Natural killer cell (primary cell): ENCODE data around the gene SOX6. TPM values are rescaled to one million over a fixed set of nuclear protein-coding genes. Genes with fewer than 3 reads are reported as not detected.

Experiments used
- ATAC-seq, 3 donors: fragments of 150-1000 bp in 2 of 3; fragments of 200-7000 bp in 1 of 3; cut with Tn5 transposase; 1 replicate in 1 of 3; 2 replicates in 2 of 3; pipeline ENCODE4 v1.10.0; 2021; ENCODE audit warnings: mild to moderate bottlenecking in 2 of 3, moderate library complexity in 2 of 3
- DNase-seq, 2 donors: peaks; one replicate each; pipeline versions ENCODE4 v3.0.0 to v3.0.0-alpha.2; 2013 to 2021; ENCODE audit warnings: mixed read lengths in 1 of 2
- H3K27ac ChIP-seq: one replicate; pipeline ENCODE4 v1.5.1; 2013; ENCODE audit warnings: mild to moderate bottlenecking, low read length
- H3K27me3 ChIP-seq: one replicate; pipeline ENCODE4 v1.6.1; 2013; ENCODE audit warnings: low read length; ENCODE audit not compliant: control insufficient read depth, insufficient read depth
- H3K36me3 ChIP-seq: one replicate; pipeline ENCODE4 v1.6.1; 2013; ENCODE audit warnings: low read length; ENCODE audit not compliant: control insufficient read depth, insufficient read depth
- H3K4me1 ChIP-seq: one replicate; pipeline ENCODE4 v1.6.1; 2013; ENCODE audit warnings: low read length; ENCODE audit not compliant: control insufficient read depth, insufficient read depth
- H3K4me3 ChIP-seq: one replicate; pipeline ENCODE4 v1.5.1; 2013; ENCODE audit warnings: low read length
- H3K9me3 ChIP-seq: one replicate; pipeline ENCODE4 v1.6.1; 2013; ENCODE audit warnings: low read length; ENCODE audit not compliant: control insufficient read depth, insufficient read depth
- H3K27ac Mint-ChIP-seq, 2 donors: one replicate each; pipeline ENCODE4 v1.8.0; 2022; ENCODE audit warnings: mild to moderate bottlenecking in 2 of 2, mixed read lengths in 2 of 2, moderate library complexity in 1 of 2
- H3K27me3 Mint-ChIP-seq, 2 donors: one replicate each; pipeline ENCODE4 v1.8.0; 2022; ENCODE audit warnings: low read depth in 2 of 2, mixed read lengths in 2 of 2
- H3K36me3 Mint-ChIP-seq: one replicate; pipeline ENCODE4 v1.8.0; 2022; ENCODE audit warnings: mixed read lengths
- H3K4me1 Mint-ChIP-seq, 2 donors: one replicate each; pipeline ENCODE4 v1.8.0; 2022; ENCODE audit warnings: mixed read lengths in 2 of 2
- H3K4me3 Mint-ChIP-seq: one replicate; pipeline ENCODE4 v1.8.0; 2022; ENCODE audit warnings: mild to moderate bottlenecking, moderate library complexity, mixed read lengths
- H3K9me3 Mint-ChIP-seq, 2 donors: one replicate each; pipeline ENCODE4 v1.8.0; 2022; ENCODE audit warnings: mixed read lengths in 2 of 2
- WGBS: methylation state at CpG from one replicate; pipeline ENCODE4 v1.1.7; 2013; ENCODE audit warnings: missing lambda C conversion rate; ENCODE audit not compliant: insufficient coverage; 5-methylcytosine and 5-hydroxymethylcytosine counted together
- intact Hi-C: fragments of 100-400 bp; cut with micrococcal nuclease; formaldehyde crosslinking; loops from one replicate; pipeline ENCODE4 v1.14.2; 2022
- total RNA-seq, 4 donors: library from RNA; stranded (reverse); fragments of 120-200 nt in 1 of 4; gene quantifications; one replicate each; pipeline versions ENCODE4 v1.2.3 to v1.2.4, GENCODE V29; 2013 to 2022
- TF ChIP-seq, protein P1 (sequence below): fragments of 200-600 bp; IDR thresholded peaks from one replicate; pipeline ENCODE4 v1.8.0; 2022; ENCODE audit warnings: antibody characterized with exemption

Gene SOX6
- total RNA-seq, 3 donors from 2014 or later (not counting 1 experiment from before 2014, with no cell fraction given), result 0.27 TPM; not detected in 2

DNA sequence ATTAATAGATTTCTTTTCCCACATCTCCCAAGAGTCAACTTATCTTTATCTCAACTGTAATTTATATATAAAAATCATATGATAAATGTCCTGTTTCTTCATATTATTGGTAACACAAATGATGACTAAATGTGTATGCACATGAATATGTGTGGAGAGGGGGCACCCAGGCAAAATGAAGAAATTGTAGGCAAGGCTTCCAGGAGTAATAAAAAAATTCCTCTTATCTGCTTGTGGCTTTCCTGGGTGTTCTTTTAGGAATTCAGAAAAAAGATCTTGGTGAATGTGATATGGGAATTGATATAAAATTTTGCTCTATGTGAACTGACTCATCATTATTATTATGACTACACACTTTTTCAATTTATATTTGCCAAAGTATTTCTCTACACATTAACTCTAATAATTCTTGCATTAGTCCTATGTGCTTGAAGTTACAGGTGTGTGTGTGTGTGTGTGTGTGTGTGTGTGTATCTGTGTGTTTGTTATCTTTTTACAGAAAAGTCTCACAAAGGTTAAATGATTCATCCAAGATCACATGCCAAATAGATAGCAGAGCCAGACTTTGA is 197.8 kb downstream of the SOX6 start:
- H3K4me1 ChIP-seq, result no peaks in the 10 kb centered on the region
- H3K36me3 Mint-ChIP-seq, result no peaks in the 10 kb centered on the region
- ATAC-seq (no peak), DNase-seq (no peak)
- TF ChIP-seq, protein P1, sequence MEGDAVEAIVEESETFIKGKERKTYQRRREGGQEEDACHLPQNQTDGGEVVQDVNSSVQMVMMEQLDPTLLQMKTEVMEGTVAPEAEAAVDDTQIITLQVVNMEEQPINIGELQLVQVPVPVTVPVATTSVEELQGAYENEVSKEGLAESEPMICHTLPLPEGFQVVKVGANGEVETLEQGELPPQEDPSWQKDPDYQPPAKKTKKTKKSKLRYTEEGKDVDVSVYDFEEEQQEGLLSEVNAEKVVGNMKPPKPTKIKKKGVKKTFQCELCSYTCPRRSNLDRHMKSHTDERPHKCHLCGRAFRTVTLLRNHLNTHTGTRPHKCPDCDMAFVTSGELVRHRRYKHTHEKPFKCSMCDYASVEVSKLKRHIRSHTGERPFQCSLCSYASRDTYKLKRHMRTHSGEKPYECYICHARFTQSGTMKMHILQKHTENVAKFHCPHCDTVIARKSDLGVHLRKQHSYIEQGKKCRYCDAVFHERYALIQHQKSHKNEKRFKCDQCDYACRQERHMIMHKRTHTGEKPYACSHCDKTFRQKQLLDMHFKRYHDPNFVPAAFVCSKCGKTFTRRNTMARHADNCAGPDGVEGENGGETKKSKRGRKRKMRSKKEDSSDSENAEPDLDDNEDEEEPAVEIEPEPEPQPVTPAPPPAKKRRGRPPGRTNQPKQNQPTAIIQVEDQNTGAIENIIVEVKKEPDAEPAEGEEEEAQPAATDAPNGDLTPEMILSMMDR, result no peak
- intact Hi-C loops, result no loop called here
- H3K4me3 ChIP-seq, result no peak overlapping the region
- H3K4me1 Mint-ChIP-seq, result no peaks in the 10 kb centered on the region
- H3K27me3 Mint-ChIP-seq, result peaks cover 0 to 3% of the 10 kb centered on the region in 2 donors
- H3K27ac Mint-ChIP-seq, result no peak overlapping the region
- no peaks in the 10 kb centered on the region for H3K36me3 ChIP-seq
- H3K4me3 Mint-ChIP-seq, result no peak overlapping the region
- H3K27me3 ChIP-seq, result no peaks in the 10 kb centered on the region
- H3K27ac ChIP-seq, result no peak overlapping the region
- peaks cover 4% of the 10 kb centered on the region in 2 donors for H3K9me3 Mint-ChIP-seq
- H3K9me3 ChIP-seq, result no peaks in the 10 kb centered on the region

DNA sequence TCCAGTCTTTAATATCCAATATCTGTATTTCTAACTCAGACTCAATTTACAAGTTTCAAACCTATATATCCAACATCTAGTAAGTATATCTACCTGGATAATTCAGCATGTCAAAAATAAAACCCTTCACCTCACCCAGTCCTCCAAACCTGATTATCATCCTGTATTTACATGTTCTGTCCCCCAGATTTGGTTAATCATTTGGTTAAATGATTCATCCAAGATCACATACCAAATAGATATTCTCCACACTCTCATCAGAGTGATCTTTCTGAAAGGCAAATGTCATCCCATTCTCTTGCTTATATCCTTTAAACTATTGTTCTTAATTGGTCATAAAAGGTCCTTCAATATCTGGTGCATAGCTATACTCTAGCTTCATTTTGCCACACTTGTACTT is 199.0 kb downstream of the SOX6 start:
- H3K27me3 ChIP-seq, result no peaks in the 10 kb centered on the region
- H3K4me3 ChIP-seq, result no peak overlapping the region
- Mint-ChIP-seq H3K27me3 (no peaks in the 10 kb centered on the region), H3K27ac (no peak overlapping the region), H3K4me1 (no peaks in the 10 kb centered on the region), H3K4me3 (no peak overlapping the region), H3K9me3 (peaks cover 0 to 4% of the 10 kb centered on the region in 2 donors), H3K36me3 (no peaks in the 10 kb centered on the region)
- H3K27ac ChIP-seq, result no peak overlapping the region
- TF ChIP-seq, protein P1, result no peak
- DNase-seq (no peak), ATAC-seq (no peak)
- H3K36me3 ChIP-seq, result no peaks in the 10 kb centered on the region
- intact Hi-C loops, result no loop called here
- H3K9me3 ChIP-seq, result no peaks in the 10 kb centered on the region
- no peaks in the 10 kb centered on the region for H3K4me1 ChIP-seq

DNA sequence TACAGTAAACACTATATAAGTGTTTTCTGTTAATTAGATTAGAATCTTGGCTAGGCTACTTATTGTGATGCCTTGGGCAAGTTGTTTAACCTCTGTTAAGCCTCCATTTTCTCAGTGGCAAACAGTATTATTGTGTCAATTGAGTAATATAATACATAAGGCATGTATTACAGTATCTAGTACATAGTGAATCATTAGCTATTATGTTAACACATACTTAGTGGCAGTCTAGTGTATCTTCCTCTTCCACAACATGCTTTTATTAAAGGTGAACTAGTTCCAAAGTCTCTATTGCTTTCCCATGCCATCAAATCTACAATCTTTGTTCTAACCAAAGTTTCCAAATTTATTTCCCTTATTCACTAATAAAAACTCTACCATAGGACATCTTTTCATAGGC is 200.9 kb downstream of the SOX6 start:
- Mint-ChIP-seq H3K36me3 (no peaks in the 10 kb centered on the region), H3K27ac (no peak overlapping the region), H3K4me1 (no peaks in the 10 kb centered on the region), H3K9me3 (peaks cover 0 to 4% of the 10 kb centered on the region in 2 donors), H3K27me3 (no peaks in the 10 kb centered on the region), H3K4me3 (no peak overlapping the region)
- no peaks in the 10 kb centered on the region for H3K9me3 ChIP-seq
- TF ChIP-seq, protein P1, result no peak
- intact Hi-C loops, result no loop called here
- H3K27ac ChIP-seq, result no peak overlapping the region
- no peaks in the 10 kb centered on the region for H3K36me3 ChIP-seq
- DNase-seq (no peak), ATAC-seq (no peak)
- H3K27me3 ChIP-seq, result no peaks in the 10 kb centered on the region
- no peak overlapping the region for H3K4me3 ChIP-seq
- no peaks in the 10 kb centered on the region for H3K4me1 ChIP-seq

DNA sequence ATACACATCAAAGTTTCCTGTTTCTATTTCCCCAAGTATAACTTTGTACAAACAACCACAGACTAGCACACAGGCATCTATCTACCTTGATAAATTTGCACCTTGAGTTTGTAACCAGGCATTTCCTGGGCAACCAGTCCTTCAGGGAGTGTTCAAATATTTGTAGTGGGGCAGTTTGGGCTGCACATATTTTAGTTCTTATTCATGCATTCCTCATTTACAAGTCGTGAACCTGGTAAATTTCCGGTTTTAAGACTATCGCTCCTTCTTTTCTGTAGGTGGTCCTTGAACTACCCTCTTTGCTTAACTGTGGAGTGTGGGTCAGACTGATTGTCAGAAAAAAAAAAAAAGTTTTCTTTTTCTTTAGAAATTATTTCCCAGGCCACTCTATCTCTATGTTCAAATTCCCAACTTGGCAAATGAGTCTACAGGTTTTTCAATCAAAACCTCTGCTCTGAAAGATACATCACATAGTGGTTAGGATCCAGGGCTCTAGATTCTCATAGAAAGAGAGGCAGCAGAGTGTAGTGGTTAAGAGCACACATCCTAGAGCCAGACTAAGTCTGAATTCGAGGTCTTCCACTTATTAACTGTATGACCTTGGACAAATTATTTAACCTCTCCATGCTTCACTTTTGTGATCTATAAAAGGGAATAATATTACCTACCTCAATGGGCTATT is 201.5 kb downstream of the SOX6 start:
- H3K4me1 Mint-ChIP-seq, result no peaks in the 10 kb centered on the region
- no peaks in the 10 kb centered on the region for H3K9me3 ChIP-seq
- H3K4me3 ChIP-seq, result no peak overlapping the region
- no peak overlapping the region for H3K4me3 Mint-ChIP-seq
- no peak overlapping the region for H3K27ac ChIP-seq
- no peaks in the 10 kb centered on the region for H3K4me1 ChIP-seq
- no peaks in the 10 kb centered on the region for H3K27me3 ChIP-seq
- H3K27ac Mint-ChIP-seq, result no peak overlapping the region
- DNase-seq, result no peak
- intact Hi-C loops, result no loop called here
- no peaks in the 10 kb centered on the region for H3K27me3 Mint-ChIP-seq
- no peaks in the 10 kb centered on the region for H3K36me3 ChIP-seq
- no peaks in the 10 kb centered on the region for H3K36me3 Mint-ChIP-seq
- WGBS, result no CpG with 5 or more reads among the region's 4 CpGs
- H3K9me3 Mint-ChIP-seq, result peaks cover 0 to 2% of the 10 kb centered on the region in 2 donors
- ATAC-seq, result no peak
- TF ChIP-seq, protein P1, result no peak
